ENCODE results near the gene DMRTB1. TPM values are rescaled to one million over a fixed set of nuclear protein-coding genes. Genes with fewer than 3 reads are reported as not detected.

The DMRTB1 gene
- total and polyA plus RNA-seq, 2 of the 8 experiments (the other 6 are each of a cell fraction or from before 2014, with no cell fraction given): 0.06 to 0.35 TPM

DNA sequence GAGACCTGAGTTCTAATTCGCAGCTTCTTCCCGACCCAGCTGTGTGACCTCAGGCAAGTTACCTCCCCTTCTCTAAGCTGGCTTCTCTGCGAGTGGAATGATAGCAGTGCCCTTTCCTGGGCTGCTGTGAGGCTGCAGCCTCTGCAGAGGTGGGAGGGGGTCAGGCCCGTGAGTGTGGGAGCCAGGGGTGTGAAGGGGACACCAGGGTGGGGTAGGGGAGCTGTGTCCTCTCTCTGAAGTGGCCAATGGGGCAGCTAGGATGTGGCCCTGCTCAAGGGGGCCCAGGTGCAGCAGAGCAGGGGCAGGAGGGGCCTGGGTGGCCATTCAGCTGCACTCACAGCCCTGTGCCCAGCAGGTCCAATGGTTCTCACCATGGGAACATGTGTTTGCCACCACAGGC, 24.5 kb downstream of the DMRTB1 start:
- Histone ChIP-seq H2BK5ac (ENCODE audit: low read depth, low read length) (0 out of 2 replicates have a peak overlapping the region, but pooled peaks have one; percentile 3), H3K4me1 (replicated peaks in 1 of 4; ENCODE audit: control insufficient read depth in 3 of 4, insufficient read depth in 4 of 4, low read length in 3 of 4) (peaks cover 0 to 12% (median 3%) of the 10 kb centered on the region in 4 experiments; a peak in 5 of 7 replicates), H2BK15ac (ENCODE audit: low read length) (no peak overlapping the region; the same call in 1 of the 2 replicates), H3K27ac (ENCODE audit: low read depth, low read length) (no peak overlapping the region), H3K4me3 (ENCODE audit: extremely low read depth in 1 of 4, insufficient read depth in 2 of 4, low read depth in 3 of 4, low read length in 4 of 4) (no peak overlapping the region), H2BK120ac (replicated peaks; ENCODE audit: low read depth, low read length) (no peak overlapping the region), H3K4ac (replicated peaks; ENCODE audit: insufficient read length, low read depth, low read length) (no peak overlapping the region), H3K18ac (ENCODE audit: extremely low read depth, low read length) (no peak overlapping the region), H3K23ac (ENCODE audit: insufficient read length) (no peak overlapping the region), H2BK12ac (ENCODE audit: low read depth, low read length) (peak overlapping the region; percentile 60; the same call in 1 of the 2 replicates), H2AFZ (ENCODE audit: low read length) (no peak overlapping the region), H2BK20ac (ENCODE audit: low read length) (0 out of 2 replicates have a peak overlapping the region, but pooled peaks have one; percentile 1), H4K8ac (ENCODE audit: extremely low read depth, insufficient read depth, low read length) (no peak overlapping the region), H3K9me3 (ENCODE audit: insufficient read depth in 2 of 2, low read depth in 1 of 2, low read length in 1 of 2) (no peaks in the 10 kb centered on the region), H3K14ac (ENCODE audit: insufficient read length) (no peak overlapping the region), H4K5ac (ENCODE audit: insufficient read length, low read depth, low read length) (no peak overlapping the region), H4K91ac (replicated peaks; ENCODE audit: insufficient read length, low read length) (no peak overlapping the region), H3K36me3 (ENCODE audit: control insufficient read depth in 2 of 4, insufficient read depth in 4 of 4, low read length in 3 of 4) (no peaks in the 10 kb centered on the region), H3K4me2 (ENCODE audit: insufficient read depth in 1 of 2, low read depth in 2 of 2, low read length in 2 of 2) (no peak overlapping the region), H3K27me3 (replicated peaks in 1 of 4; ENCODE audit: control insufficient read depth in 3 of 4, extremely low read depth in 1 of 4, insufficient read depth in 3 of 4, low read length in 3 of 4) (peaks cover 0 to 3% (median 2%) of the 10 kb centered on the region in 4 experiments; a peak in 2 of 7 replicates), H3K23me2 (ENCODE audit: low read depth, low read length) (no peaks in the 10 kb centered on the region), H3K79me1 (ENCODE audit: low read depth, low read length) (no peaks in the 10 kb centered on the region), H4K20me1 (replicated peaks in 1 of 2; ENCODE audit: control insufficient read depth in 1 of 2, insufficient read depth in 2 of 2, low read length in 2 of 2) (no peaks in the 10 kb centered on the region), H3K79me2 (ENCODE audit: control insufficient read depth in 1 of 2, insufficient read depth in 2 of 2, low read length in 2 of 2) (no peaks in the 10 kb centered on the region), H2AK5ac (ENCODE audit: low read depth, low read length) (no peak overlapping the region), H3K9ac (replicated peaks in 1 of 4; ENCODE audit: extremely low read depth in 1 of 4, low read depth in 3 of 4, low read length in 3 of 4) (no peak overlapping the region), H3K56ac (replicated peaks; ENCODE audit: insufficient read length, low read depth, low read length) (no peak overlapping the region)
- WGBS, 2 experiments (ENCODE audit: extremely low coverage in 1 of 2, insufficient coverage in 1 of 2, insufficient read length in 1 of 2, insufficient replicate concordance in 2 of 2, low coverage in 1 of 2, low lambda C conversion rate in 2 of 2, missing lambda C conversion rate in 1 of 2): 68% methylated on average over 3 of the region's 4 CpGs; no CpG with 5 or more reads in 1 of the 2 experiments
- no peak for TF ChIP-seq HDAC2 (IDR thresholded peaks at IDR 0.05; ENCODE audit: borderline replicate concordance in 1 of 2, low read depth in 2 of 2, low read length in 2 of 2)
- TF ChIP-seq BRCA1 (IDR thresholded peaks at IDR 0.05; ENCODE audit: low read depth, low read length): no peak
- no peak for TF ChIP-seq RXRA (IDR thresholded peaks at IDR 0.05; ENCODE audit: insufficient read depth, low read depth, low read length)
- no peak for TF ChIP-seq SIRT6 (IDR thresholded peaks at IDR 0.05; ENCODE audit: low read length)
- TF ChIP-seq, protein P1, sequence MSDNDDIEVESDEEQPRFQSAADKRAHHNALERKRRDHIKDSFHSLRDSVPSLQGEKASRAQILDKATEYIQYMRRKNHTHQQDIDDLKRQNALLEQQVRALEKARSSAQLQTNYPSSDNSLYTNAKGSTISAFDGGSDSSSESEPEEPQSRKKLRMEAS (IDR thresholded peaks at IDR 0.05): no peak
- no peak for TF ChIP-seq EZH2 (IDR thresholded peaks at IDR 0.05; ENCODE audit: low read depth, low read length, severe bottlenecking)
- no peak for TF ChIP-seq TCF12 (IDR thresholded peaks at IDR 0.05; ENCODE audit: low read depth, low read length)
- no peak for TF ChIP-seq NRF1 (IDR thresholded peaks at IDR 0.05; ENCODE audit: low read depth, low read length)
- no peak for TF ChIP-seq RNF2 (IDR thresholded peaks at IDR 0.05; ENCODE audit: borderline replicate concordance, low read depth, low read length, missing control alignments, poor library complexity, severe bottlenecking)
- no peak for TF ChIP-seq CREB1 (IDR thresholded peaks at IDR 0.05)
- TF ChIP-seq RBBP5 (IDR thresholded peaks at IDR 0.05; ENCODE audit: borderline replicate concordance, low read depth, low read length): no peak
- TF ChIP-seq BACH1 (IDR thresholded peaks at IDR 0.05; ENCODE audit: low read length): no peak
- CTCF ChIA-PET (ENCODE audit: partially characterized antibody): interaction anchor here (0.6 to 9.7 kb wide), 19 partner anchors 12 to 272 kb away, joined by 3 to 264 read pairs (median 8); no protein-coding TSS in a partner anchor
- DNase-seq (ENCODE audit: low read depth in 1 of 2, low spot score in 2 of 2) (no peak), FAIRE-seq (no peak)
- POLR2A ChIA-PET (ENCODE audit: partially characterized antibody): interaction anchor here (0.5 kb wide), 1 partner anchor 11 kb away, joined by 3 read pairs; no protein-coding TSS in a partner anchor
